ENCODE results near the gene PDE1A.
"Not testable (repeated sequence)": the region's sequence is repeated elsewhere in the genome, so short reads cannot be mapped to it uniquely, and the experiment has no call there.

Gene PDE1A

GRCh38 chr2:182351427-182351826, 75.4 kb downstream of the PDE1A start:
- DNase-seq, result no peak

- no peak for DNase-seq
Observed at GRCh38 chr2:182349268-182349667, 77.6 kb downstream of the PDE1A start.

- no peak for DNase-seq
Observed at GRCh38 chr2:182345384-182345783, 81.5 kb downstream of the PDE1A start.

GRCh38 chr2:182330451-182331305, 96.2 kb downstream of the PDE1A start:
- no peak for DNase-seq

- no peak for DNase-seq
Observed at GRCh38 chr2:182324665-182325064, 102.2 kb downstream of the PDE1A start.

GRCh38 chr2:182321096-182321495, 105.7 kb downstream of the PDE1A start:
- no peak for DNase-seq

- peak; percentile 12 for DNase-seq
Observed at GRCh38 chr2:182319556-182320505, 107.0 kb downstream of the PDE1A start.

GRCh38 chr2:182318466-182319220, 108.2 kb downstream of the PDE1A start:
- no peak for DNase-seq

GRCh38 chr2:182316950-182317349, 109.9 kb downstream of the PDE1A start:
- no peak for DNase-seq

GRCh38 chr2:182302972-182303371, 123.9 kb downstream of the PDE1A start:
- DNase-seq, result no peak

- no peak for DNase-seq
Observed at GRCh38 chr2:182302174-182302573, 124.7 kb downstream of the PDE1A start.

GRCh38 chr2:182301093-182301492, 125.7 kb downstream of the PDE1A start:
- DNase-seq, result no peak

GRCh38 chr2:182300608-182301007, 126.2 kb downstream of the PDE1A start:
- peak; percentile 63 for DNase-seq

- no peak for DNase-seq
Observed at GRCh38 chr2:182299632-182300031, 127.2 kb downstream of the PDE1A start.

- DNase-seq, result no peak
Observed at GRCh38 chr2:182298456-182298855, 128.4 kb downstream of the PDE1A start.

GRCh38 chr2:182291296-182291695, 135.5 kb downstream of the PDE1A start:
- no peak for DNase-seq

- no peak for DNase-seq
Observed at GRCh38 chr2:182283512-182283911, 143.3 kb downstream of the PDE1A start.

GRCh38 chr2:182281276-182281675, 145.6 kb downstream of the PDE1A start:
- DNase-seq, result no peak

- DNase-seq, result no peak
Observed at GRCh38 chr2:182280118-182280517, 146.7 kb downstream of the PDE1A start.

- not testable (repeated sequence) for DNase-seq
Observed at GRCh38 chr2:182276662-182277061, 150.2 kb downstream of the PDE1A start.

- no peak for DNase-seq
Observed at GRCh38 chr2:182267971-182268370, 158.9 kb downstream of the PDE1A start.

- DNase-seq, result no peak
Observed at GRCh38 chr2:182266909-182267308, 159.9 kb downstream of the PDE1A start.

GRCh38 chr2:182265718-182266117, 161.1 kb downstream of the PDE1A start:
- DNase-seq, result no peak

Measured in NCI-H2171 treated with DMSO at 0.1 percent for 48 hours (cell line).